Fibroblast of pulmonary artery (primary cell): ENCODE data around the gene ZNF672.

ENCODE experiments used
- DNase-seq: peaks from one replicate; pipeline ENCODE4 v3.0.0-alpha.2; 2010; ENCODE audit warnings: low read depth
- H3K4me3 ChIP-seq: replicated peaks from 2 replicates; pipeline ENCODE4 v1.5.1; 2011; ENCODE audit warnings: low read depth, mild to moderate bottlenecking, control low read depth, low read length, moderate library complexity
- CTCF ChIP-seq: IDR thresholded peaks from 2 replicates; pipeline ENCODE4 v1.5.1; 2011; ENCODE audit warnings: mild to moderate bottlenecking, control low read depth, low read length, inconsistent platforms; ENCODE audit errors: missing control alignments

Gene ZNF672

DNA sequence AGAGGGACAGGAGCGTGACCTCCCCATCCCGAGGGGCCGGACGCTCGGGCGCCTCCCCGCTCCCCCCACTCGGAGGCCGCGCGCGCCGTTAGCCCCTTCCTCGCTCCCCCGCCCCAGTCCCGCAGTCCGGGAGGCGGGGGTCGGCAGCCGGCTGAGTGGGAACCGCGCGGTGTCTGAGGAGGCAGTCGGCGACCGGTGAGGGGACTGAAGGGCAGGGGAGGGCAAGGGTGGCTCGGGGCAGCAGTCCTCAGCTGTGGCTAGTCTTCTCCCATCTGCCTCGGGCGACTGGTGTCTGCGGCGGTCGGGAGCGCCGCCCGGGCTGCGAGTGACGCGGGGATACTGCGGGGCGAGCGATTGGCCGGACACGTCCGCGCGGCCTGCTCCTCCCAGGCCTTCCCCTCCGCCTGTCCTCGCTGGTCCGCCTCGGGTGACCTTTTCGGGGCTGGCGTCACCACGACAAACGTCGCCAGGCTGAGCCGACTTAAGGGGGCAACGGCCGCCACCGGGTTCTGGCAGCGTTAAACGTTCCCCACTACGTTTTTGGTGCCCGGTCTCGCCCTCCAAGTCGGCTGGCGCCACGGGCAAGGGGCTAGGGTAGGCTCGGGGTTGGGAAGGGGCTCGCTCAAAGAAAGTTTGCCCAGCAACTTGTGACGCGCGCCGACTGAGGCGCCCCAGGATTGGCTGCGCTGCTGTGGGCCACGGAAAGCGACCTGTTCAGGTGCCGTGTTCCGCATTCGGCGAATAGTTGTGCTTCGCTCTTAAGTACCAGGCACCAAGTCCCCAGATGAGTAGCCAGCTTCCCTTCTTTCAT is 538 bp downstream of the ZNF672 start:
- H3K4me3 ChIP-seq = peak overlapping the region; percentile 70
- TF ChIP-seq CTCF = no peak
- DNase-seq = peak; percentile 89

- no peak for DNase-seq
- TF ChIP-seq CTCF = no peak
- H3K4me3 ChIP-seq = peak overlapping the region; percentile 70
These were observed 1.1 kb downstream of the ZNF672 start for GRCh38 chr1:248839168-248839555.

- no peak overlapping the region for H3K4me3 ChIP-seq
- no peak for TF ChIP-seq CTCF
- no peak for DNase-seq
These were observed 2.9 kb downstream of the ZNF672 start for GRCh38 chr1:248840946-248841345.

DNA sequence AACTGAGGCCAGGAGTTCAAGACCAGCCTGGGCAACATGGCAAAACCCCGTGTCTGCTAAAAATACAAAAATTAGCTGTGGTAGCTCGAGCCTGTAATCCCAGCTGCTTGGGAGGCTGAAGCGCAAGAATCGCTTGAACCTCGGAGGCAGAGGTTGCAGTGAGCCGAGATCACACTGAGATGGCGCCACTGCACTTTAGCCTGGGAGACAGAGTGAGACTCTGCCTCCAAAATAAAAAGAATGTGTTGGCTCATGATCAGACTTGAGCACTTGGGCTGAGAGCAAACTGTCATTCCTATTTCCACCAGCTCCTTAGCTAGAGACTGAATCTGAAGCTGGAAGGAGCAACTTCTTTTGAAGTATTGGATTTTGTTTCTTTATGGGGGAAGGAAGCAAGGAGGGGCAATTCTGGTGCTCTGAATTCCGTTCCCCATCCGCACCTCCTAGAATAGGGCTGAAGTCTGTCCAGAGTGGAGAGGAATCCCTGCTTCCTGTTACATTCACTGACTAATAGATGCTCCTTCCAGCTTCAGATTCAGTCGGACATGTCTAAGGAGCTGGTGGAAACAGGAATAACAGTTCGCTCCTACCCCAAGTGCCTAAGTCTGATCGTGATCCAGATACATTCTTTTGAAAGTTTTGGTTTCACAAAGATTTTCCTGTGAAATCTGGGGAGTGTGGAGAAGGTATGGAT is 3.8 kb downstream of the ZNF672 start:
- no peak overlapping the region for H3K4me3 ChIP-seq
- TF ChIP-seq CTCF = peak; percentile 59
- peak; percentile 77 for DNase-seq

- TF ChIP-seq CTCF = no peak
- no peak overlapping the region for H3K4me3 ChIP-seq
These were observed 4.8 kb downstream of the ZNF672 start for GRCh38 chr1:248842781-248843331.

DNA sequence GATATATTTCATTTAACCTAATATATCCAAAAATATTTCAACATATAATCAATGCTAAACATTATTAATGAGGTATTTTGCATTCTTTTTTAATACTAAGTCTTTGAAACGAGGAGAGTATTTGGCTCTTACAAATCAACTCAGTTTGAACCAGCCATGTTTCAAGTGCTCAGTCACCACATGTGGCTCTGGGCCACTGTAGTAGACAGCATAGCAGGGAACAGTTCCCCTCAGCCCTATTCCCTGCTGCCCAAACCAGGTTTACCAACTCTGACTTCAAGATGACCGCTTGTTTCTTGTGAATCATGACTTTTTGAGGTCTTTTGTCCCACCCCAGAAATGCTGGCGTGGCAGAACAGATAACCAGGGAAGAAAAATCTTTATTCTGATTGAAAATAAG is 5.7 kb downstream of the ZNF672 start:
- no peak for TF ChIP-seq CTCF
- no peak overlapping the region for H3K4me3 ChIP-seq
- DNase-seq = no peak

More at GRCh38 chr1:248842781-248843331, 4.8 kb downstream of the ZNF672 start:
- DNase-seq = no peak
